ENCODE measurements around the gene KBTBD4. TPM values are rescaled to one million over a fixed set of nuclear protein-coding genes. Genes with fewer than 3 reads are reported as not detected.
A peak's percentile ranks its signal among the peaks of the same experiment; 100 is the strongest.
"Not testable (repeated sequence)": the region's sequence is repeated elsewhere in the genome, so short reads cannot be mapped to it uniquely, and the experiment has no call there.

KBTBD4 gene
- polyA plus RNA-seq, 1 donor from 2014 or later = 79.5 TPM

DNA sequence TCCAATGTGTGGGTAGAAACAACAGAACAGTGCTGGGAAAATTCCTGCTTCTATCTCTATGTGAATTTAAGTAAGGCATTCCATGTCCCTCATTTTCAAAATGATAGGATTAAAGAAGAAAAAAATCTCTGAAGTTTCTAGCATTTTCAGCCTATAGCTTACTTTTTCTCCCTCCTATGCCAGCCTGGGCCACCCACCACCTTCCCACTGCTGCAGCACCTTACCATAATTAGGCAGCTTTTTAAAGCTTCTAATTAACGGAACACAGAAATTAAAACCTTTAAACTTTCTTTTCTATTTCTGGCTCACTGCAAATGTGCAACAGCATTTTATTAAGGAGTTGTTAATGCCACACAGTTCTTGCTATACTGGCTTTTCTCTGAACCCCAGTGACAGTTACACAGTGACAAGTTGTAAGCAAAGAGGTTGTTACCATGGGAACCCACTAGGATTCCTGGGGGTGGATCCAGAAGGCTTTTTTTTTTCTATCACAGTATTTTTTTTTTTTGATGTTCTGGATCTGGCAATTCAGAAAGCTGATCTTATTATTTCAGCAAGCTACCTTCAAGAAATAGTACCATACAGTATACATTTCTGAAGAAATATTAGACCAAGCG is 46.1 kb downstream of the KBTBD4 start:
- H3K9me2 ChIP-seq (ENCODE audit: insufficient read depth, low read length) = no peaks in the 10 kb centered on the region
- peak overlapping the region; percentile 88 for H3K27ac ChIP-seq (ENCODE audit: low read length)
- no peak overlapping the region for H2AFZ ChIP-seq (ENCODE audit: low read depth, low read length)
- no peaks in the 10 kb centered on the region for H3K9me3 ChIP-seq (ENCODE audit: low read length)
- TF ChIP-seq RAD21 (conservative IDR thresholded peaks at IDR 0.05) (peak; percentile 20), MXI1 (conservative IDR thresholded peaks at IDR 0.05; ENCODE audit: poor library complexity, severe bottlenecking) (no peak), CTCF (IDR thresholded peaks at IDR 0.05; ENCODE audit: poor library complexity, severe bottlenecking) (no peak), REST (IDR thresholded peaks at IDR 0.05; ENCODE audit: borderline replicate concordance) (no peak), SMC3 (conservative IDR thresholded peaks at IDR 0.05; ENCODE audit: poor library complexity) (peak; percentile 18), EZH2 (IDR thresholded peaks at IDR 0.05; ENCODE audit: borderline replicate concordance, insufficient read depth, low read length, poor library complexity, severe bottlenecking) (no peak), EP300 (conservative IDR thresholded peaks at IDR 0.05; ENCODE audit: poor library complexity, severe bottlenecking) (peak; percentile 77), POLR2AphosphoS5 (IDR thresholded peaks at IDR 0.05) (peak; percentile 58), TAF1 (IDR thresholded peaks at IDR 0.05; ENCODE audit: low read depth) (no peak)
- no peaks in the 10 kb centered on the region for H3K36me3 ChIP-seq (ENCODE audit: insufficient read depth, low read length)
- no peaks in the 10 kb centered on the region for H3K27me3 ChIP-seq (ENCODE audit: insufficient read depth, low read depth, low read length)
- H3K9ac ChIP-seq (ENCODE audit: low read length) = peak overlapping the region; percentile 48
- H3K4me3 ChIP-seq (ENCODE audit: low read length) = peak overlapping the region; percentile 59
- peaks cover 73% of the 10 kb centered on the region for H3K79me2 ChIP-seq (replicated peaks; ENCODE audit: insufficient read depth, low read length)
- H3F3A ChIP-seq (ENCODE audit: insufficient read depth, low read length, poor library complexity, severe bottlenecking) = peaks cover 3% of the 10 kb centered on the region
- peak overlapping the region; percentile 93 for H3K4me2 ChIP-seq (ENCODE audit: low read length)
- H4K20me1 ChIP-seq (ENCODE audit: insufficient read depth) = peaks cover 3% of the 10 kb centered on the region

DNA sequence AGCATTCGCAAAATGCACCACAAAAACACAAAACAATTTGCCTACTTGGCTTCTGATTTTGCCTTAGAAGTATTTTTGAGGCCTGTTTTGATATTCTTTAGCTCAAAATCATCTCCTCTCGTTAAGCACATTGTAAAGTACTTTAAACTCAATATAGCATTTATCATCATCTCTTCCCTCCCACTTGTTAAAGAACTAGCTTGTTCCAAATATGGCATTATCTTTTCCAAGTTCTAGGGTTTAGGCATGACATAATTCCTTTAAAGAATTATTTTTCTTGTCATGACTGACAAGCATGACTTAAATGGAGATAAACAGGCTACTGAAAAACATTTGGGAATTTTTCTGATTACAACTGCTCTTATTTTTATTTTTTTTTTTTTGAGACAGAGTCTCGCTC is 47.1 kb downstream of the KBTBD4 start:
- no peaks in the 10 kb centered on the region for H3K36me3 ChIP-seq (ENCODE audit: insufficient read depth, low read length)
- no peaks in the 10 kb centered on the region for H3K9me3 ChIP-seq (ENCODE audit: low read length)
- peaks cover 72% of the 10 kb centered on the region for H3K79me2 ChIP-seq (replicated peaks; ENCODE audit: insufficient read depth, low read length)
- peaks cover under 1% of the 10 kb centered on the region for H4K20me1 ChIP-seq (ENCODE audit: insufficient read depth)
- H2AFZ ChIP-seq (ENCODE audit: low read depth, low read length) = no peak overlapping the region
- peak overlapping the region; percentile 47 for H3K9ac ChIP-seq (ENCODE audit: low read length)
- H3K27me3 ChIP-seq (ENCODE audit: insufficient read depth, low read depth, low read length) = no peaks in the 10 kb centered on the region
- H3K4me3 ChIP-seq (ENCODE audit: low read length) = no peak overlapping the region
- TF ChIP-seq REST (IDR thresholded peaks at IDR 0.05; ENCODE audit: borderline replicate concordance) = no peak
- no peak for TF ChIP-seq EP300 (conservative IDR thresholded peaks at IDR 0.05; ENCODE audit: poor library complexity, severe bottlenecking)
- no peak for TF ChIP-seq RAD21 (conservative IDR thresholded peaks at IDR 0.05)
- no peak for TF ChIP-seq TAF1 (IDR thresholded peaks at IDR 0.05; ENCODE audit: low read depth)
- TF ChIP-seq CTCF (IDR thresholded peaks at IDR 0.05; ENCODE audit: poor library complexity, severe bottlenecking) = no peak
- no peak for TF ChIP-seq MXI1 (conservative IDR thresholded peaks at IDR 0.05; ENCODE audit: poor library complexity, severe bottlenecking)
- no peak for TF ChIP-seq EZH2 (IDR thresholded peaks at IDR 0.05; ENCODE audit: borderline replicate concordance, insufficient read depth, low read length, poor library complexity, severe bottlenecking)
- TF ChIP-seq POLR2AphosphoS5 (IDR thresholded peaks at IDR 0.05) = no peak
- no peak for TF ChIP-seq SMC3 (conservative IDR thresholded peaks at IDR 0.05; ENCODE audit: poor library complexity)
- H3K9me2 ChIP-seq (ENCODE audit: insufficient read depth, low read length) = no peaks in the 10 kb centered on the region
- peaks cover 3% of the 10 kb centered on the region for H3F3A ChIP-seq (ENCODE audit: insufficient read depth, low read length, poor library complexity, severe bottlenecking)
- peak overlapping the region; percentile 88 for H3K27ac ChIP-seq (ENCODE audit: low read length)
- H3K4me2 ChIP-seq (ENCODE audit: low read length) = no peak overlapping the region

GRCh38 chr11:47530721-47531120 is 48.0 kb downstream of the KBTBD4 start:
- H4K20me1 ChIP-seq (ENCODE audit: insufficient read depth); H3K9me3 ChIP-seq (ENCODE audit: low read length); H3K9me2 ChIP-seq (ENCODE audit: insufficient read depth, low read length); H3K36me3 ChIP-seq (ENCODE audit: insufficient read depth, low read length); H3K9ac ChIP-seq (ENCODE audit: low read length); H3K4me2 ChIP-seq (ENCODE audit: low read length); H3K4me3 ChIP-seq (ENCODE audit: low read length); H3F3A ChIP-seq (ENCODE audit: insufficient read depth, low read length, poor library complexity, severe bottlenecking); H2AFZ ChIP-seq (ENCODE audit: low read depth, low read length); H3K27me3 ChIP-seq (ENCODE audit: insufficient read depth, low read depth, low read length): not testable (repeated sequence)
- peaks cover 72% of the 10 kb centered on the region for H3K79me2 ChIP-seq (replicated peaks; ENCODE audit: insufficient read depth, low read length)
- peak overlapping the region; percentile 88 for H3K27ac ChIP-seq (ENCODE audit: low read length)
